Glutamatergic neuron (in vitro differentiated cells): Measurements from ENCODE around the gene ZCCHC7. TPM values are rescaled to one million over a fixed set of nuclear protein-coding genes. Genes with fewer than 3 reads are reported as not detected.
A peak's percentile ranks its signal among the peaks of the same experiment; 100 is the strongest.

ENCODE experiments used
- DNase-seq: peaks from one replicate; pipeline ENCODE4 v3.0.0; 2022
- H3K27ac Mint-ChIP-seq: one replicate; pipeline ENCODE4 v1.8.0; 2020; ENCODE audit warnings: mild to moderate bottlenecking, mixed read lengths, inconsistent platforms; ENCODE audit not compliant: unreplicated experiment
- H3K27me3 Mint-ChIP-seq: one replicate; pipeline ENCODE4 v1.8.0; 2020; ENCODE audit warnings: mild to moderate bottlenecking, moderate library complexity, mixed read lengths, inconsistent platforms; ENCODE audit not compliant: unreplicated experiment
- H3K36me3 Mint-ChIP-seq: one replicate; pipeline ENCODE4 v1.8.0; 2020; ENCODE audit warnings: mild to moderate bottlenecking, mixed read lengths, inconsistent platforms; ENCODE audit not compliant: unreplicated experiment
- H3K4me1 Mint-ChIP-seq: one replicate; pipeline ENCODE4 v1.8.0; 2020; ENCODE audit warnings: mild to moderate bottlenecking, low read depth, mixed read lengths, inconsistent platforms; ENCODE audit not compliant: unreplicated experiment
- H3K4me3 Mint-ChIP-seq: one replicate; pipeline ENCODE4 v1.8.0; 2020; ENCODE audit warnings: mild to moderate bottlenecking, mixed read lengths, inconsistent platforms; ENCODE audit not compliant: unreplicated experiment
- H3K9me3 Mint-ChIP-seq: one replicate; pipeline ENCODE4 v1.8.0; 2020; ENCODE audit warnings: mild to moderate bottlenecking, moderate library complexity, mixed read lengths, inconsistent platforms; ENCODE audit not compliant: unreplicated experiment
- total RNA-seq: library from RNA; stranded (reverse); fragmentation: NEBNext Ultra II Directional; extraction: Animal tissue kit (Norgen Biotek cat#: 25700); gene quantifications from one replicate; pipeline ENCODE4 v1.2.1, GENCODE V29; 2021; ENCODE audit not compliant: unreplicated experiment
- TF ChIP-seq, protein P1 (sequence below): fragments of 200-600 bp; sonication (generic); IDR thresholded peaks from one replicate; pipeline ENCODE4 v1.5.0; 2021; ENCODE audit not compliant: partially characterized antibody, unreplicated experiment

ZCCHC7 gene
- total RNA-seq, 1 donor from 2014 or later, result 31.1 TPM

- Mint-ChIP-seq H3K4me1 (peaks cover 37% of the 10 kb centered on the region), H3K4me3 (peak overlapping the region; percentile 35), H3K36me3 (peaks cover 4% of the 10 kb centered on the region), H3K27me3 (peaks cover 5% of the 10 kb centered on the region), H3K9me3 (peaks cover 4% of the 10 kb centered on the region), H3K27ac (peak overlapping the region; percentile 56)
- TF ChIP-seq, protein P1, sequence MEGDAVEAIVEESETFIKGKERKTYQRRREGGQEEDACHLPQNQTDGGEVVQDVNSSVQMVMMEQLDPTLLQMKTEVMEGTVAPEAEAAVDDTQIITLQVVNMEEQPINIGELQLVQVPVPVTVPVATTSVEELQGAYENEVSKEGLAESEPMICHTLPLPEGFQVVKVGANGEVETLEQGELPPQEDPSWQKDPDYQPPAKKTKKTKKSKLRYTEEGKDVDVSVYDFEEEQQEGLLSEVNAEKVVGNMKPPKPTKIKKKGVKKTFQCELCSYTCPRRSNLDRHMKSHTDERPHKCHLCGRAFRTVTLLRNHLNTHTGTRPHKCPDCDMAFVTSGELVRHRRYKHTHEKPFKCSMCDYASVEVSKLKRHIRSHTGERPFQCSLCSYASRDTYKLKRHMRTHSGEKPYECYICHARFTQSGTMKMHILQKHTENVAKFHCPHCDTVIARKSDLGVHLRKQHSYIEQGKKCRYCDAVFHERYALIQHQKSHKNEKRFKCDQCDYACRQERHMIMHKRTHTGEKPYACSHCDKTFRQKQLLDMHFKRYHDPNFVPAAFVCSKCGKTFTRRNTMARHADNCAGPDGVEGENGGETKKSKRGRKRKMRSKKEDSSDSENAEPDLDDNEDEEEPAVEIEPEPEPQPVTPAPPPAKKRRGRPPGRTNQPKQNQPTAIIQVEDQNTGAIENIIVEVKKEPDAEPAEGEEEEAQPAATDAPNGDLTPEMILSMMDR, result no peak
- no peak for DNase-seq
Observed at GRCh38 chr9:37191403-37192089, 71.2 kb downstream of the ZCCHC7 start.

DNA sequence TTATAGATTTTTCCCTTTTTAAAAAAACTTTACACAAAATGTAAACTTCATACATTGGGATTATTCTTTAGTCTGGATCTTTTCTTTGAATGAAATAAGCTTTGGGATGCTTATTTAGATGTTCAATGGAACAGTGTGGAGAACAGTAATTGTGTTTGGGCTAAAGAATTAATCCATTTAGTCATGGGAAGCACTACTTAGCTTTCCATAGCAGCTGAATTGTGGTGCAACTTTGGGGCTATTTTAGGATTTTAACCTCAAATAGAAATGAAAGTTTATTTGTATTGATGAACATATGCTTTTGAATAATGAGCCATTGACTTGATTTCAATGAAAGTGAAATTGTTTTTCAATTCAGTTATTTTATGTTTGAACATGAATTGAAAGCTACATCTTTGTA lies 72.4 kb downstream of the ZCCHC7 start:
- Mint-ChIP-seq H3K36me3 (peaks cover 4% of the 10 kb centered on the region), H3K27ac (no peak overlapping the region)

DNA sequence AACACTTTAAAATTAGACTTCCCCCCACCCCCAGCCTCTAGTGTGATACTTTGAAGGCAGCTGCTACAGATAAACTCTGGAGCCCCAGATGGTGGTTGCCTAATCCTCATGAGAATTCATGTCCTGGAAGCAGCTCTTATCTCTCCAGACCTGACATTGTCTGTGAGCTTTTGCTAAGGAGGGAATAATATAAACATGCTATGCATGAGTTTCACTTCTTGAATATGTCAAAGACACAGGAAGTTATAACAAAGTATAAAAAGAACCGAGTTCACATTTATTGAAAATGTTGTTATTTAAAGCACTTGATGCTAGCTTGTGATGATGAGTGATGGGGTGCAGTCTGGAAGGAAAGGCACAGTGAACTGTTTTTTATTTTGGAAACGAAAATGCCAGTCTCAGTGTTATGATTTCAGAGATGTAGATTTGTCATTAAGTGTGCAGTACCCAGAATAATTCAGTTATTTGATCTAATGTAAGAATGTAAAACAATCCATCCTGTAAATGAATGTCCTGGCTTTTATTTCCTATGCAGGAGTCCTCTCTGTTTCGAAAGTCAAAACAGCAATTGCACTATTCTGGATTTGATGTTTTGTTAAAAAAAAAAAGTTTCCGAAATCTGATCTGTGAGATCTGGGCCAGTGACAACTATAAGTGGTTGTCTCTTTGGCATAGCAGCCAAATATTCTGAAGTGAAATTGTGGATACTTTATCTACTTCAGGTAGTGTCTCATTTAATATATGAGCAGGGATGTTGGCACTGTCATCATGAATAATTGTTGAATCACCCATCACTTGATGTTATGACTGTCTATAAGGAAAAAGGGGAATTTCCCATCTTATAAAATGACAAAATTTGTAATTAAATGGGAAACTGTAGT lies 77.0 kb downstream of the ZCCHC7 start:
- Mint-ChIP-seq H3K9me3 (peaks cover 2% of the 10 kb centered on the region), H3K36me3 (no peaks in the 10 kb centered on the region), H3K4me1 (peaks cover 62% of the 10 kb centered on the region), H3K27me3 (peaks cover 4% of the 10 kb centered on the region), H3K4me3 (peak overlapping the region; percentile 68), H3K27ac (peak overlapping the region; percentile 99)
- peak; percentile 49 for DNase-seq
- TF ChIP-seq, protein P1, result no peak

More for the DNA sequence above, 72.4 kb downstream of the ZCCHC7 start:
- H3K27me3 Mint-ChIP-seq, result peaks cover 5% of the 10 kb centered on the region
- H3K4me1 Mint-ChIP-seq, result peaks cover 43% of the 10 kb centered on the region
- no peak overlapping the region for H3K4me3 Mint-ChIP-seq
- H3K9me3 Mint-ChIP-seq, result peaks cover 4% of the 10 kb centered on the region
- TF ChIP-seq, protein P1, result no peak
- no peak for DNase-seq

DNA sequence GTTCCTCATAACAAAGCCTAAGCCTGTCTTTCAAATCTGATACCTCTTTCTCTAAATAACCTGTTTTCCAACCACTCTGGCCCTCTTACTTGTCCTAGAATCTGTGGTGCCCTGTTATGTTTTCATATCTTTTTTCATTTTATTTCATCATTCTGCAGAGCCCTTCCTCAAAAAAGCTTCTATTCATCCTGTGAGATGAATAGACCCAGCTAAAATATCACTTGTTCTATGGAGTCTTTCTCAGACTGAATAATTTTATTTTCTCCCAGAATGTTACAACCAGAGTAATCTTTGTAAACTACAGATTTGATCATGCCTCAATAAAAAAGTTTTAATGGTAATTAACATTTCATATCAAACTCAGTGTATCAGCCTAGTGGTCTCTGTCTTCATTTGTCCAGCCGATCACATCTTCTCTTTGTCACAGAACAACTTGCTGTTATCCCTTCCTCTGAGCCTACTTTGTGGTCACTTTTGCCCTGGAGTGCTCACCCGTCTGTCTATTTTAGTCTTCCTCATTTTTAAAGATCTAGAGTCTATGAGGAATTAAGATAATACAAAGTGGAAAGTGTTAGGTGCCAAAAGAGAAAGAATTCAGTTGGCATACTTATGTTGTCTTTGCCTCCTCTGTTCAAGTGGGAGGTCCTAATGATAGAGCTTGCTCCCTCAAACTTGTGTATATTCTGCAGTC lies 77.8 kb downstream of the ZCCHC7 start:
- Mint-ChIP-seq H3K36me3 (no peaks in the 10 kb centered on the region), H3K27ac (peak overlapping the region; percentile 99), H3K27me3 (peaks cover 4% of the 10 kb centered on the region), H3K4me3 (peak overlapping the region; percentile 68), H3K4me1 (peaks cover 61% of the 10 kb centered on the region), H3K9me3 (peaks cover 2% of the 10 kb centered on the region)
- TF ChIP-seq, protein P1, result no peak
- DNase-seq, result no peak
